ENCODE measurements around the gene NUP93. TPM values are rescaled to one million over a fixed set of nuclear protein-coding genes. Genes with fewer than 3 reads are reported as not detected.

The NUP93 gene
- total RNA-seq, 2 donors from 2014 or later, result 146 to 149 TPM

- Histone ChIP-seq H3K36me3 (ENCODE audit: control insufficient read depth, insufficient read depth, low read length) (peaks cover 69% of the 10 kb centered on the region), H3K27ac (ENCODE audit: low read depth, low read length) (no peak overlapping the region), H3K4me1 (ENCODE audit: control insufficient read depth, insufficient read depth, low read length) (no peaks in the 10 kb centered on the region), H3K9me3 (ENCODE audit: control insufficient read depth, low read length) (no peaks in the 10 kb centered on the region), H3K4me3 (ENCODE audit: low read length) (no peak overlapping the region), H3K9ac (ENCODE audit: extremely low read depth, low read length, poor library complexity, severe bottlenecking) (no peak overlapping the region), H3K27me3 (ENCODE audit: control insufficient read depth, insufficient read depth, low read length, poor library complexity, severe bottlenecking) (no peaks in the 10 kb centered on the region)
- TF ChIP-seq CTCF (conservative IDR thresholded peaks at IDR 0.05), result no peak
- H3K27ac Mint-ChIP-seq, result no peak overlapping the region
- no peaks in the 10 kb centered on the region for H3K9me3 Mint-ChIP-seq
- H3K4me1 Mint-ChIP-seq, result peaks cover 16% of the 10 kb centered on the region
- H3K27me3 Mint-ChIP-seq (ENCODE audit: insufficient read depth), result no peaks in the 10 kb centered on the region
- no peak for DNase-seq
- H3K36me3 Mint-ChIP-seq (ENCODE audit: low read depth), result peaks cover 63% of the 10 kb centered on the region
- WGBS, 2 experiments (ENCODE audit: insufficient coverage in 1 of 2, insufficient read length in 1 of 2), result 70% methylated on average over 2 of the region's 2 CpGs; no CpG with 5 or more reads in 1 of the 2 experiments
- no peak overlapping the region for H3K4me3 Mint-ChIP-seq
Observed at GRCh38 chr16:56830669-56831068, 100.7 kb downstream of the NUP93 start.

DNA sequence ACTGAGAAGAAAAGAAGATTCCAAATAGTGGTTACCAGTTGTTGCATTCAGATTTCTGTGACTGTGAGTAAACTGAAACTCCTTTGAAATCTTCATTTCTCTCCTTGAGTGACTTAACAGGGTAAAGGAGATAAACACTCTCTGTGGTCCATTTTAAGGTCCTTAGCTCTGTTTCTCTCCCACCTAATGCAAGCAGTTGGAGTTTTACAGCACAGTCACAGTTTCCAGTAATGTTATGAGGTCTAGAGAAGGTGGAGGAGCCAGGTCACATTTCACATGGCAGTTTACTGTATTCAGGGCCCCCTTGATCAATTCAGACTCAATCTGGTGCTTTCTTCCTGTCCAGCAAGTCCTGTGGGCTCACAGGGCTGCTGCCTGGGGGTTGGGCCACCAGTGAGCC lies 102.8 kb downstream of the NUP93 start:
- no peaks in the 10 kb centered on the region for H3K27me3 ChIP-seq (ENCODE audit: control insufficient read depth, insufficient read depth, low read length, poor library complexity, severe bottlenecking)
- Mint-ChIP-seq H3K27me3 (ENCODE audit: insufficient read depth) (no peaks in the 10 kb centered on the region), H3K9me3 (no peaks in the 10 kb centered on the region), H3K4me1 (peaks cover 16% of the 10 kb centered on the region), H3K27ac (no peak overlapping the region), H3K36me3 (ENCODE audit: low read depth) (peaks cover 68% of the 10 kb centered on the region), H3K4me3 (no peak overlapping the region)
- H3K27ac ChIP-seq (ENCODE audit: low read depth, low read length), result no peak overlapping the region
- no peaks in the 10 kb centered on the region for H3K9me3 ChIP-seq (ENCODE audit: control insufficient read depth, low read length)
- no peak for TF ChIP-seq CTCF (conservative IDR thresholded peaks at IDR 0.05)
- no peak for DNase-seq
- H3K36me3 ChIP-seq (ENCODE audit: control insufficient read depth, insufficient read depth, low read length), result peaks cover 75% of the 10 kb centered on the region
- no peaks in the 10 kb centered on the region for H3K4me1 ChIP-seq (ENCODE audit: control insufficient read depth, insufficient read depth, low read length)
- no peak overlapping the region for H3K9ac ChIP-seq (ENCODE audit: extremely low read depth, low read length, poor library complexity, severe bottlenecking)
- no peak overlapping the region for H3K4me3 ChIP-seq (ENCODE audit: low read length)

DNA sequence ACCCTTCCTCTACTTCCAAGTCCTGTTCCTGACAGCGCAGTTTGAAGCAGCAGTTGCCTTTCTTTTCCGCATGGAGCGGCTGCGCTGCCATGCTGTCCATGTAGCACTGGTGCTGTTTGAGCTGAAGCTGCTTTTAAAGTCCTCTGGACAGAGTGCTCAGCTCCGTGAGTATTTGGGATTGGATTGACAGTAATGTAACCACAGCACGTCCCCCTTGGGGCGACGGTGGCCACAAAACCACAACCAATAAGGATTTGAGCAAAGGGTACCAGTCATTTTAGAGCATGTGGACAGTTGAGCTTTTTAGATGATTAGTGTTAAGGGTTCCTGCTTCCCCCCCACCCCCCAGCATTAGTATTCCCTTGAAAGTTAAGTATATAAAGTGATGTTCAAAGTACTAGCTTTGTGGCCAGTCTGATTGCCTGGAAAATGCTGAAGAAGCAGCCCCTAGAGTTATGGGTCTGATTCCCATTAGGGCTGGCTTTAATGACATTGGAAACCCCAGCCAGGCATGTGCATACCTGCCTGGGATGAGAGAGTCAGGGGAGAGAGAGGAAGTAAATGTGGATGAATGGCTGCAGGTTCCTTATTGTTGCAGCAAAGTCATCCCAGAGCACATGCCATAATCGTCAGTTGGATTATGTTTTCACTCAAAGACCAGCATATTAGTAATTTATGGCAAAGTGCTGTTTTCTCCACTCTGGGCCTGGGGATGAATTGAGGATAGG lies 103.5 kb downstream of the NUP93 start:
- no peaks in the 10 kb centered on the region for H3K9me3 ChIP-seq (ENCODE audit: control insufficient read depth, low read length)
- H3K27me3 ChIP-seq (ENCODE audit: control insufficient read depth, insufficient read depth, low read length, poor library complexity, severe bottlenecking), result no peaks in the 10 kb centered on the region
- H3K4me3 ChIP-seq (ENCODE audit: low read length), result no peak overlapping the region
- Mint-ChIP-seq H3K27me3 (ENCODE audit: insufficient read depth) (no peaks in the 10 kb centered on the region), H3K9me3 (no peaks in the 10 kb centered on the region), H3K36me3 (ENCODE audit: low read depth) (peaks cover 74% of the 10 kb centered on the region), H3K4me3 (no peak overlapping the region), H3K27ac (no peak overlapping the region), H3K4me1 (peaks cover 16% of the 10 kb centered on the region)
- H3K9ac ChIP-seq (ENCODE audit: extremely low read depth, low read length, poor library complexity, severe bottlenecking), result no peak overlapping the region
- no peak for TF ChIP-seq CTCF (conservative IDR thresholded peaks at IDR 0.05)
- WGBS, 2 experiments (ENCODE audit: insufficient coverage in 1 of 2, insufficient read length in 1 of 2), result 97 to 98% methylated on average over 6 to 9 of the region's 9 CpGs
- H3K27ac ChIP-seq (ENCODE audit: low read depth, low read length), result no peak overlapping the region
- DNase-seq, result no peak
- H3K36me3 ChIP-seq (ENCODE audit: control insufficient read depth, insufficient read depth, low read length), result peaks cover 82% of the 10 kb centered on the region
- no peaks in the 10 kb centered on the region for H3K4me1 ChIP-seq (ENCODE audit: control insufficient read depth, insufficient read depth, low read length)
